Fibroblast of lung (primary cell): ENCODE measurements around the gene TMEM140. TPM values are rescaled to one million over a fixed set of nuclear protein-coding genes. Genes with fewer than 3 reads are reported as not detected.
A peak's percentile ranks its signal among the peaks of the same experiment; 100 is the strongest.

ENCODE experiments used
- DNase-seq, 2 donors: peaks; one replicate each; pipeline versions ENCODE4 v3.0.0 to v3.0.0-alpha.2; 2010; ENCODE audit warnings: low read depth in 2 of 2
- H2AFZ ChIP-seq: 2 replicates; pipeline ENCODE4 v1.5.1; 2012; ENCODE audit warnings: low read length, control low read depth, inconsistent platforms
- H3K27ac ChIP-seq: 2 replicates; pipeline ENCODE4 v1.5.1; 2011; ENCODE audit warnings: low read length, control low read depth; ENCODE audit not compliant: insufficient read depth
- H3K27me3 ChIP-seq: 2 replicates; pipeline ENCODE4 v1.5.1; 2011; ENCODE audit warnings: mild to moderate bottlenecking, low read length; ENCODE audit not compliant: control insufficient read depth, insufficient read depth
- H3K36me3 ChIP-seq: 2 replicates; pipeline ENCODE4 v1.5.1; 2011; ENCODE audit warnings: low read length; ENCODE audit not compliant: control insufficient read depth, insufficient read depth
- H3K4me1 ChIP-seq: 2 replicates; pipeline ENCODE4 v1.5.1; 2011; ENCODE audit warnings: low read length; ENCODE audit not compliant: control insufficient read depth, insufficient read depth; ENCODE audit errors: extremely low read depth
- H3K4me2 ChIP-seq: 2 replicates; pipeline ENCODE4 v1.5.1; 2011; ENCODE audit warnings: low read length, control low read depth; ENCODE audit not compliant: insufficient read depth; ENCODE audit errors: extremely low read depth
- H3K4me3 ChIP-seq, 4 experiments: fragments of 200-600 bp in 1 of 4; sonication (generic) in 1 of 4; replicated peaks in 1 of 4; 2 replicates each; pipeline ENCODE4 v1.5.1; 2011 to 2016; ENCODE audit warnings: low read length in 4 of 4, low read depth in 3 of 4, mild to moderate bottlenecking in 3 of 4, control low read depth in 2 of 4, inconsistent platforms in 1 of 4, mixed read lengths in 1 of 4; ENCODE audit not compliant: insufficient read depth in 1 of 4; ENCODE audit errors: control extremely low read depth in 1 of 4
- H3K79me2 ChIP-seq: 2 replicates; pipeline ENCODE4 v1.5.1; 2012; ENCODE audit warnings: mild to moderate bottlenecking, low read length, inconsistent platforms; ENCODE audit not compliant: control insufficient read depth, insufficient read depth
- H3K9ac ChIP-seq: 2 replicates; pipeline ENCODE4 v1.5.1; 2011; ENCODE audit warnings: mild to moderate bottlenecking, low read length, control low read depth; ENCODE audit not compliant: insufficient read depth
- H3K9me3 ChIP-seq: 2 replicates; pipeline ENCODE4 v1.5.1; 2012; ENCODE audit warnings: low read depth, low read length; ENCODE audit not compliant: control insufficient read depth, insufficient read depth
- H4K20me1 ChIP-seq: 2 replicates; pipeline ENCODE4 v1.5.1; 2011; ENCODE audit warnings: low read length; ENCODE audit not compliant: control insufficient read depth, insufficient read depth; ENCODE audit errors: extremely low read depth
- EZH2 ChIP-seq: IDR thresholded peaks from 2 replicates; pipeline ENCODE4 v1.5.1; 2012; ENCODE audit warnings: low read length, control low read depth, mild to moderate bottlenecking; ENCODE audit errors: missing control alignments
- polyA plus RNA-seq, 2 donors: library from polyadenylated mRNA; depleted of rRNA in 1 of 2; stranded (reverse) in 1 of 2; unstranded in 1 of 2; fragments of >200 nt; gene quantifications; 2 replicates each; pipeline ENCODE4 v1.2.1, GENCODE V29; 2011 to 2012; ENCODE audit warnings: missing spikeins in 1 of 2
- total RNA-seq: library from RNA; depleted of rRNA; stranded (reverse); fragments of >200 nt; gene quantifications from 2 replicates; pipeline ENCODE4 v1.2.1, GENCODE V29; 2014
- TF ChIP-seq, protein P1 (sequence below), 2 donors: IDR thresholded peaks in 1 of 2; conservative IDR thresholded peaks in 1 of 2; 1 replicate in 1 of 2; 2 replicates in 1 of 2; pipeline ENCODE4 v1.5.1; 2011 to 2012; ENCODE audit warnings: low read length in 2 of 2, control low read depth in 1 of 2, inconsistent platforms in 1 of 2, low read depth in 1 of 2, mild to moderate bottlenecking in 1 of 2

The TMEM140 gene
- total and polyA plus RNA-seq, 2 donors (not counting 1 experiment from before 2014, with no cell fraction given) = 8.7 to 29.7 TPM

DNA sequence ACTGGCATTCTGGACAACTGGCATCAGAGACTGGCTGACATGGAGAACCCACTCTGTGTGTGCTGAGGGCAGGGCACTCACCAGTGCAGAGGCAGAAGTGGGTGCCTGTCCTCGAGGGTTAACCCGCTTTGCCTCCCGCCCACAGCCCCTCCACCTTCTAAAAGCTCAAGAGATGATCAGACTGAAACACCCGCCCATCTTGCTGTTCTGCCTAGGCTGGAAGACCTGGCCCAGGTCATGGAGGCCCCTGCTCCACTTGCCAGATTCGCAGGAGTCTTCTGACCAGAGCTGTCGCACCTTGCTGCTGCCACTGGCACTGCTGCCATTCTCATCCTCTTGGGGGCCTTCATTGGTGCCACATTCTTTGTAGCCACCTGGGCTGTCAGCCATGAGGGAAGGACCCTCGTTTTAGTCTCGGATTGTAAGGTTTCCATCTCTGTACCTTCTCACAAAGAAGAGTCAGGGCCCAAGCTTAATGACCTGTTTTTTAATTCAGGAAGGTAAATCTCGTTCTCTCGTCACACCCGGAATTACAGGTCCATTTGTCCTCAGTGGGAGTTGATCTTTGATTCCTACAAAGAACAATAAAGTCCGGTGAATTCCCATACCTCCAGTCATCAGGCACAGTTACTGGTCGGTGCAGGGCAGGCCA lies 20.7 kb downstream of the TMEM140 start:
- Histone ChIP-seq H3K9me3 (no peaks in the 10 kb centered on the region), H3K9ac (no peak overlapping the region), H3K4me3 (no peak overlapping the region), H3K27me3 (no peaks in the 10 kb centered on the region), H3K36me3 (peaks cover 33% of the 10 kb centered on the region), H4K20me1 (no peaks in the 10 kb centered on the region), H3K4me1 (peaks cover 14% of the 10 kb centered on the region), H2AFZ (no peak overlapping the region), H3K79me2 (peaks cover 27% of the 10 kb centered on the region), H3K27ac (peak overlapping the region; percentile 91), H3K4me2 (peak overlapping the region; percentile 99)
- DNase-seq = no peak
- no peak for TF ChIP-seq EZH2
- TF ChIP-seq, protein P1, sequence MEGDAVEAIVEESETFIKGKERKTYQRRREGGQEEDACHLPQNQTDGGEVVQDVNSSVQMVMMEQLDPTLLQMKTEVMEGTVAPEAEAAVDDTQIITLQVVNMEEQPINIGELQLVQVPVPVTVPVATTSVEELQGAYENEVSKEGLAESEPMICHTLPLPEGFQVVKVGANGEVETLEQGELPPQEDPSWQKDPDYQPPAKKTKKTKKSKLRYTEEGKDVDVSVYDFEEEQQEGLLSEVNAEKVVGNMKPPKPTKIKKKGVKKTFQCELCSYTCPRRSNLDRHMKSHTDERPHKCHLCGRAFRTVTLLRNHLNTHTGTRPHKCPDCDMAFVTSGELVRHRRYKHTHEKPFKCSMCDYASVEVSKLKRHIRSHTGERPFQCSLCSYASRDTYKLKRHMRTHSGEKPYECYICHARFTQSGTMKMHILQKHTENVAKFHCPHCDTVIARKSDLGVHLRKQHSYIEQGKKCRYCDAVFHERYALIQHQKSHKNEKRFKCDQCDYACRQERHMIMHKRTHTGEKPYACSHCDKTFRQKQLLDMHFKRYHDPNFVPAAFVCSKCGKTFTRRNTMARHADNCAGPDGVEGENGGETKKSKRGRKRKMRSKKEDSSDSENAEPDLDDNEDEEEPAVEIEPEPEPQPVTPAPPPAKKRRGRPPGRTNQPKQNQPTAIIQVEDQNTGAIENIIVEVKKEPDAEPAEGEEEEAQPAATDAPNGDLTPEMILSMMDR (conservative IDR thresholded peaks at IDR 0.05 in 1 of 2, IDR thresholded peaks at IDR 0.05 in 1 of 2; ENCODE audit: low read depth in 1 of 2, low read length in 2 of 2) = no peak

DNA sequence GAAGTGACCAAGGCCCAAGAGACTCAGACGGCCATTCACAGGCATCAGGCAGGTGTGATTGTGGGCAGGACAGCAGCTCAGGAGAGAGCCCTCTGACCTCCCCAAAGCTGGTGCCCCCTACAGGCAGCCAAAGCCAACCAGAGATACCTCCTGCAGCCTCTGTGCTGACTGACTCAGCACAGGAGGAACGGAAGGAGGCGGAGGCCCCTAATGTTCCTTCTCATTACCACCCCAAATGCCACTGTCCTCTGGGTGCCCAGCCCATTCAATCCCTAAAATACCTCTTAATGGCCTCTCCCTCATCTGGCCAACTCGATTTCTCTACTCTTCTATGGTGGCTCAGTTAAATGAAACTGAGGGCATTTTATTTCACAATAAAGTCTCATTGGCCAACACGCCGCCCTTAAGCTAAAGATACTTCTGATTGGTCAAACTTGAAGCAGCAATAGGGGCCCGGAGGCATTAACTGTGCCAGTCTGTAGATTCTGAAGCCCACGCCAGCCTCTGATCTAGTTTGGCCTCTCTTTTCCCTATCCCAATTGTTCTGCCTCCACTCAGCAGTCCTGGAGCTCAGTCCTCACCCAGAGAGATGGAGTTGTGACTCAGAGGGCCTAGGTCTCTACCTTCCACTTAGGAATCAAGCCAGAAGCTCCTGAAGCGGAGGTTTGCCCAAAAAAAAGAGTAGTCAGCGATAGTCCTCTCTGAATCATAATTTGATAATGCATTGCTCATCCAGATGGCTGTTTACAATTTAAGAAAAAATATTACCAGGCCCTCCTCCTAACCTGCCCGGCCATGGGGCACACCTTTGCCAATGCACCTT lies 21.5 kb downstream of the TMEM140 start:
- Histone ChIP-seq H3K9ac (peak overlapping the region; percentile 92), H2AFZ (no peak overlapping the region), H3K27ac (peak overlapping the region; percentile 91), H3K4me1 (peaks cover 14% of the 10 kb centered on the region), H3K4me2 (peak overlapping the region; percentile 99), H3K9me3 (no peaks in the 10 kb centered on the region), H4K20me1 (no peaks in the 10 kb centered on the region), H3K79me2 (peaks cover 27% of the 10 kb centered on the region), H3K4me3 (peak overlapping the region; percentile 79 to 96 (median 91)), H3K27me3 (no peaks in the 10 kb centered on the region), H3K36me3 (peaks cover 33% of the 10 kb centered on the region)
- TF ChIP-seq, protein P1 (conservative IDR thresholded peaks at IDR 0.05 in 1 of 2, IDR thresholded peaks at IDR 0.05 in 1 of 2; ENCODE audit: low read depth in 1 of 2, low read length in 2 of 2) = peak; percentile 25 to 34
- TF ChIP-seq EZH2 = no peak
- peak in 1 of 2 donors; percentile 67 for DNase-seq

DNA sequence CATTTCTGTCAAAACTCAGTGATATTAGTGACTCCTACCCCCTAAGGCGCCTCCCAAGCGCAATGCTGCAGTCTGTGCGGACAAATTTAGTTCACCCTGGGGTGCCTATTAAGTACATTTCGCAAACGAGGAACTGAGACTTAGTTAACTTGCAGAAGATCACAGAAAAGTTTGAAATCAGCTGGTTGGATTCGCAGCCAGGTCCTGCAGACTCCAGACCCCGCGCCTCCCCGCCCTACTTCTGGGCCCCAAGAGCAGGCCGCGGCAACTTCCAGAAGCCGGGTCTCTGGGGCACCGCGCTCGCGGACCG lies 22.0 kb downstream of the TMEM140 start:
- H3K4me1 ChIP-seq = peaks cover 14% of the 10 kb centered on the region
- H3K36me3 ChIP-seq = peaks cover 28% of the 10 kb centered on the region
- peak overlapping the region; percentile 79 to 96 (median 91) for H3K4me3 ChIP-seq
- H3K9me3 ChIP-seq = no peaks in the 10 kb centered on the region
- peaks cover 27% of the 10 kb centered on the region for H3K79me2 ChIP-seq
- H3K9ac ChIP-seq = peak overlapping the region; percentile 92
- H3K4me2 ChIP-seq = peak overlapping the region; percentile 99
- DNase-seq = no peak
- H3K27ac ChIP-seq = peak overlapping the region; percentile 91
- H4K20me1 ChIP-seq = no peaks in the 10 kb centered on the region
- no peak for TF ChIP-seq EZH2
- TF ChIP-seq, protein P1 (conservative IDR thresholded peaks at IDR 0.05 in 1 of 2, IDR thresholded peaks at IDR 0.05 in 1 of 2; ENCODE audit: low read depth in 1 of 2, low read length in 2 of 2) = no peak
- no peaks in the 10 kb centered on the region for H3K27me3 ChIP-seq
- no peak overlapping the region for H2AFZ ChIP-seq
